ENCODE measurements around the gene SHOC1. TPM values are rescaled to one million over a fixed set of nuclear protein-coding genes. Genes with fewer than 3 reads are reported as not detected.

The SHOC1 gene
- total and polyA plus RNA-seq, 2 of the 4 experiments (the other 2 are of a cell fraction): 0.03 TPM; not detected in 1

GRCh38 chr9:111840442-111840841 lies 45.7 kb upstream of the SHOC1 start:
- Histone ChIP-seq H2BK20ac (ENCODE audit: low read depth, low read length) (peak overlapping the region; percentile 85), H2BK5ac (ENCODE audit: low read depth, low read length, poor library complexity, severe bottlenecking) (no peak overlapping the region), H2BK120ac (ENCODE audit: low read depth, low read length) (peak overlapping the region; percentile 77), H3K9me1 (ENCODE audit: insufficient read depth, low read length) (peaks cover 7% of the 10 kb centered on the region; the same call in 1 of the 2 replicates), H3K9me3 (ENCODE audit: control insufficient read depth, insufficient read depth, low read length) (no peaks in the 10 kb centered on the region), H3K18ac (ENCODE audit: low read depth, low read length) (peak overlapping the region; percentile 88; the same call in 1 of the 2 replicates), H3K4me2 (ENCODE audit: low read depth, low read length) (no peak overlapping the region), H3K4me1 (ENCODE audit: control insufficient read depth, insufficient read depth, low read length) (no peaks in the 10 kb centered on the region; the same call in 1 of the 2 replicates), H3K56ac (ENCODE audit: extremely low read depth, insufficient read depth, low read length) (no peak overlapping the region), H3K23ac (ENCODE audit: low read depth, low read length) (no peak overlapping the region), H3K9ac (ENCODE audit: low read depth, low read length) (no peak overlapping the region), H4K20me1 (ENCODE audit: insufficient read depth, low read length) (no peaks in the 10 kb centered on the region), H3K4me3 (ENCODE audit: insufficient read depth, low read depth, low read length) (no peak overlapping the region), H2BK15ac (ENCODE audit: low read depth, low read length) (peak overlapping the region; percentile 89; the same call in 2 of the 3 replicates), H4K8ac (ENCODE audit: low read depth in 2 of 2, low read length in 2 of 2) (peak overlapping the region in 1 of 2 experiments; percentile 66; a peak in 2 of 4 replicates), H3K27me3 (ENCODE audit: control insufficient read depth, insufficient read depth, low read length) (no peaks in the 10 kb centered on the region), H3K36me3 (ENCODE audit: control insufficient read depth, insufficient read depth, low read length) (no peaks in the 10 kb centered on the region), H2AFZ (replicated peaks; ENCODE audit: low read length, poor library complexity) (no peak overlapping the region), H3K4ac (ENCODE audit: low read depth, low read length) (peak overlapping the region; percentile 64), H2AK9ac (replicated peaks; ENCODE audit: low read depth, low read length, poor library complexity) (no peak overlapping the region), H3K79me1 (ENCODE audit: low read depth in 1 of 2, low read length in 2 of 2) (0 out of 4 replicates have a peak, but pooled peaks cover 0 to 3% of the 10 kb centered on the region in 2 experiments), H4K91ac (ENCODE audit: insufficient read depth, low read depth, low read length) (peak overlapping the region; percentile 79), H3K14ac (replicated peaks; ENCODE audit: low read depth, low read length) (0 out of 2 replicates have a peak overlapping the region, but pooled peaks have one; percentile 75), H2AK5ac (ENCODE audit: low read depth, low read length) (peak overlapping the region; percentile 49), H4K5ac (ENCODE audit: low read depth, low read length) (peak overlapping the region; percentile 85; the same call in 1 of the 2 replicates), H3K27ac (ENCODE audit: insufficient read depth, low read length) (no peak overlapping the region; the same call in 1 of the 2 replicates)
- intact Hi-C loops (cut with micrococcal nuclease) (no loop called here), in situ Hi-C loops (cut with MboI; ENCODE audit: low sequenced_read_pairs) (no loop called here), dilution Hi-C loops (cut with HindIII; ENCODE audit: low sequenced_read_pairs, unreplicated experiment) (no loop called here)
- WGBS, 2 experiments (ENCODE audit: extremely low coverage in 2 of 2, insufficient read length in 1 of 2): no CpG with 5 or more reads among the region's 1 CpG
- no peak for TF ChIP-seq BHLHE40 (IDR thresholded peaks at IDR 0.05; ENCODE audit: low read depth, low read length)
- no peak for TF ChIP-seq RCOR1 (IDR thresholded peaks at IDR 0.05; ENCODE audit: insufficient replicate concordance, low read length)
- TF ChIP-seq SMC3 (IDR thresholded peaks at IDR 0.05; ENCODE audit: low read depth, low read length): no peak
- TF ChIP-seq RAD21 (IDR thresholded peaks at IDR 0.05; ENCODE audit: low read length): no peak
- no peak for TF ChIP-seq FOS (IDR thresholded peaks at IDR 0.05; ENCODE audit: low read depth, low read length)
- no peak for TF ChIP-seq CHD1 (IDR thresholded peaks at IDR 0.05; ENCODE audit: low read depth, low read length)
- TF ChIP-seq CTCF (conservative IDR thresholded peaks at IDR 0.05; ENCODE audit: low read depth, low read length): no peak
- no peak for TF ChIP-seq USF2 (IDR thresholded peaks at IDR 0.05; ENCODE audit: low read depth, low read length)
- no peak for TF ChIP-seq ELK1 (IDR thresholded peaks at IDR 0.05; ENCODE audit: borderline replicate concordance, low read depth, low read length)
- TF ChIP-seq RFX5 (IDR thresholded peaks at IDR 0.05; ENCODE audit: low read depth, low read length): no peak
- no peak for TF ChIP-seq POLR2A (IDR thresholded peaks at IDR 0.05; ENCODE audit: low read depth, low read length)
- TF ChIP-seq MAZ (IDR thresholded peaks at IDR 0.05; ENCODE audit: borderline replicate concordance, low read depth, low read length): no peak
- no peak for TF ChIP-seq CEBPB (IDR thresholded peaks at IDR 0.05; ENCODE audit: low read depth, low read length)
- TF ChIP-seq MXI1 (IDR thresholded peaks at IDR 0.05; ENCODE audit: borderline replicate concordance, low read depth, low read length): no peak
- TF ChIP-seq NFE2L2 (IDR thresholded peaks at IDR 0.05; ENCODE audit: low read depth, low read length): no peak
- no peak for TF ChIP-seq MAFK (IDR thresholded peaks at IDR 0.05; ENCODE audit: low read depth, low read length)
- no peak for DNase-seq
- ATAC-seq (ENCODE audit: low read depth): no peak
- ChIA-PET CTCF (no interaction called here), POLR2A (ENCODE audit: unreplicated experiment) (no interaction called here)
- no TSS peak for BruUV-seq (replicated peaks)

Data from IMR-90 (cell line).